ENCODE data around the gene PTGER2.

PTGER2 gene

DNA sequence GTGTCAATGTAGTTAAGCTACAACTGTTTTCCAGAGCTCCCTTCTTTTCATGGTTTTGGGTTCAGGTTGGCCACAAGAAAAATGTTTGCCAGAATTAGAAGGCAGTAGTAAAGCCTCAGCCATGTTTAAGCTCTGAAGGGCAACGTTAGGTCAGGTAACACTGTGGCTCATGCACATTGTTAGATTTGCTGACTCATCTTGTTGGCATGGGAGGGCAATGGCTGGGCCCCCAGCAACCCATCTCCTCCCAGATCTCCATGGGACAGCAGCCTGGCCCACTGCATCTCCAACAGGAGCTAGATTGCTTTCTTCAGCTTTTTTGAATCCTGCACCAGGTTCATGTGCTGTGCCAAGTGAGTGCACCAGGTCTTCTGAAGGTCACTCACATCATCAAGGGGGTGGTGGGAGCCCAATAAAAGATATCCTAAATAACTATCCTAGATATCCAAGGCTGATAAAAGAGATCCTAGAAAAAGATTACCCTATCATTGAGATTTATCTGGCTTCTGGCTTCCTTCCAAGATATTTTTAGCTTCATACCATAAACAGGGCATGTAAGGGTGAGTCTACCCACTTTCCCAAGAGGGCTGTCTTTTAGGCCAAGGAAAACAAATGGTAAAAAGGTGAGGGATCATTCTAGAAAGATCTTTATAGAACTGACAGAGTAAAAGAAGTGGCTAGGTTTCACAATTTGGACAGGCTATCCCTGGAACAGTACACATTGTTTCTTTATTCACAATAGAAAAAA lies 28.9 kb downstream of the PTGER2 start:
- H3K27ac ChIP-seq (ENCODE audit: low read depth, low read length) = no peak overlapping the region
- no peak overlapping the region for H3K4me3 ChIP-seq (ENCODE audit: low read depth, low read length)
- H3K9me3 ChIP-seq (ENCODE audit: control insufficient read depth, insufficient read depth, low read depth, low read length) = no peaks in the 10 kb centered on the region
- H3K36me3 ChIP-seq (ENCODE audit: control insufficient read depth, insufficient read depth, low read length) = no peaks in the 10 kb centered on the region
- no peaks in the 10 kb centered on the region for H3K27me3 ChIP-seq (ENCODE audit: control insufficient read depth, insufficient read depth, low read length)
- no peaks in the 10 kb centered on the region for H3K4me1 ChIP-seq (ENCODE audit: control insufficient read depth, insufficient read depth, low read length)
- no peak overlapping the region for H3K9ac ChIP-seq (ENCODE audit: low read length)

DNA sequence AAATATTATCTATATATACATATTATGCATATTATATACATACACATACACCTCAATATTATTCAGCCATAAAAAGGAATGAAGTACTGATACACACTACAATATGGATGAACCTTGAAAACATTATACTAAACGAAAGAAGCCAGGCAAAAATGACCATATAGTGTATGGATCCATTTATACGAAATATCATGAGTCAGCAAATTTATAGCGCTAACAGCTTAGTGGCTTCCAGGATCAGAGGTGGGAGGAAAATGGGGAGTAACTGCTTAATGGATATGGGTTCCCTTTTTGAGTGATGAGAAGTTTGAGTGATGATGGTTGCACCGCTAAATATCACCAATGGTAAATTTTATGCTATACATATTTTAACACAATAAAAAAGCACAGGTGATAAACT lies 32.7 kb downstream of the PTGER2 start:
- Histone ChIP-seq H3K27ac (ENCODE audit: low read depth, low read length) (no peak overlapping the region), H3K4me1 (ENCODE audit: control insufficient read depth, insufficient read depth, low read length) (peaks cover 3% of the 10 kb centered on the region; the same call in 1 of the 2 replicates)

DNA sequence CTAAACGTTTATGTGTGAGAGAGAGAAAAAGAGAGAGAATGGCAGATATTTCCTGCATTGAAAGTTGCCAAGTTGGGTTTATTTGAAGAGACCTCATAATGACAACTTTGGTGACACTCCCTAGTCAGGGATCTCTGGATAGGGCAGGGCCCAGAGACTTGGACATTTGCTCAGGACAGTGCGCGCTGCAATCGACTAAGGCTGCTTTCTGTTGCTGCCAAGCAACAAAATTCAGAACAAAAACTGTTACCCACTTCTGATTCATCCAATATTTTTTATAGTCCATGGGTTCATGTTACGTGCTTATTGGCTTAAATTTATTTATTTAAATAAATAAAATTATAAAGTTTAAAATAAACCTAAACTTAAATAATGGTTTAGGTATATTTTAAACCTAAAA lies 34.2 kb downstream of the PTGER2 start:
- Histone ChIP-seq H3K9ac (ENCODE audit: low read length) (no peak overlapping the region), H3K4me1 (ENCODE audit: control insufficient read depth, insufficient read depth, low read length) (peaks cover 3% of the 10 kb centered on the region), H3K4me3 (ENCODE audit: low read depth, low read length) (no peak overlapping the region), H3K9me3 (ENCODE audit: control insufficient read depth, insufficient read depth, low read depth, low read length) (no peaks in the 10 kb centered on the region), H3K27me3 (ENCODE audit: control insufficient read depth, insufficient read depth, low read length) (no peaks in the 10 kb centered on the region), H3K27ac (ENCODE audit: low read depth, low read length) (no peak overlapping the region), H3K36me3 (ENCODE audit: control insufficient read depth, insufficient read depth, low read length) (no peaks in the 10 kb centered on the region)

More for the DNA sequence above, 32.7 kb downstream of the PTGER2 start:
- no peak overlapping the region for H3K9ac ChIP-seq (ENCODE audit: low read length)
- no peaks in the 10 kb centered on the region for H3K27me3 ChIP-seq (ENCODE audit: control insufficient read depth, insufficient read depth, low read length)
- H3K9me3 ChIP-seq (ENCODE audit: control insufficient read depth, insufficient read depth, low read depth, low read length) = no peaks in the 10 kb centered on the region
- no peak overlapping the region for H3K4me3 ChIP-seq (ENCODE audit: low read depth, low read length)
- no peaks in the 10 kb centered on the region for H3K36me3 ChIP-seq (ENCODE audit: control insufficient read depth, insufficient read depth, low read length)

DNA sequence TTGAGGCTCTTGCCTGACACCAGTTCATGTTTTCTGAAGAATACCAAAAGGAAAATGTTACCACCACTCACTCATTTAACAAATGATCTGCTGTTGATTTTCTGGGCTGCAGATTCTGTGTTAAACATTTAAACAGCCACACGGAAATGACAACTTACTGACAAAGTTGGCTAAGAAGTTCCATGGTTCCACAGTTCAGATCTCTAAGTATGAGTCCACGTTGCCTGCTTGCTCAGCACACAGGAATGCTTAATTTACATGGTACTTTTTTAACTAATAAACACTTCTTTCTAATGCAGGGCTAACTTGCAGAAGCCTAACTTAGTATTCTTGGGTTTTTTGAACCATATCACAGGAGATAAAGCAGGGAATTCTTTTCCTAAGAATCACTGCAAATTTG lies 34.7 kb downstream of the PTGER2 start:
- Histone ChIP-seq H3K4me1 (ENCODE audit: control insufficient read depth, insufficient read depth, low read length) (peaks cover 3% of the 10 kb centered on the region), H3K36me3 (ENCODE audit: control insufficient read depth, insufficient read depth, low read length) (no peaks in the 10 kb centered on the region), H3K4me3 (ENCODE audit: low read depth, low read length) (no peak overlapping the region), H3K9me3 (ENCODE audit: control insufficient read depth, insufficient read depth, low read depth, low read length) (no peaks in the 10 kb centered on the region), H3K27me3 (ENCODE audit: control insufficient read depth, insufficient read depth, low read length) (no peaks in the 10 kb centered on the region), H3K9ac (ENCODE audit: low read length) (no peak overlapping the region), H3K27ac (ENCODE audit: low read depth, low read length) (no peak overlapping the region)

DNA sequence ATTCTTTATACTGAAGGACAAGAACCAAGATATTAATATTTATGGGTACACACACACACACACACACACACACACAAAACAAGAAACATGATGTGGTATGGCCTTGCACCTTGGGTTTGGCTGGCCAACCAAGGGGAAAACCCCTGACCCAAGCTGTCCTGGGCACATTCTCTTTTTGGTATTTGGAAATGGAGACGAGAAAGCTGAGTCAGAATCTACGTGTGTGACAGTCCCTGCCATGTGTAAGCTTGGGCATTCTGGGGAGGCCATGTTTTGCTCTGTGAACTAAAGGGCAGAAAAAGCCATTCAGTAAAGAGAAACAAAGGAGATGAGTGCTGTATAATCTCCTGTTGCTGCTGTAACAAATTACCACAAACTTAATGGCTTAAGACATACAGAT lies 35.6 kb downstream of the PTGER2 start:
- H3K36me3 ChIP-seq (ENCODE audit: control insufficient read depth, insufficient read depth, low read length) = no peaks in the 10 kb centered on the region
- no peaks in the 10 kb centered on the region for H3K9me3 ChIP-seq (ENCODE audit: control insufficient read depth, insufficient read depth, low read depth, low read length)
- no peak overlapping the region for H3K27ac ChIP-seq (ENCODE audit: low read depth, low read length)
- H3K27me3 ChIP-seq (ENCODE audit: control insufficient read depth, insufficient read depth, low read length) = no peaks in the 10 kb centered on the region
- peaks cover 3% of the 10 kb centered on the region for H3K4me1 ChIP-seq (ENCODE audit: control insufficient read depth, insufficient read depth, low read length)
- no peak overlapping the region for H3K4me3 ChIP-seq (ENCODE audit: low read depth, low read length)
- H3K9ac ChIP-seq (ENCODE audit: low read length) = no peak overlapping the region

DNA sequence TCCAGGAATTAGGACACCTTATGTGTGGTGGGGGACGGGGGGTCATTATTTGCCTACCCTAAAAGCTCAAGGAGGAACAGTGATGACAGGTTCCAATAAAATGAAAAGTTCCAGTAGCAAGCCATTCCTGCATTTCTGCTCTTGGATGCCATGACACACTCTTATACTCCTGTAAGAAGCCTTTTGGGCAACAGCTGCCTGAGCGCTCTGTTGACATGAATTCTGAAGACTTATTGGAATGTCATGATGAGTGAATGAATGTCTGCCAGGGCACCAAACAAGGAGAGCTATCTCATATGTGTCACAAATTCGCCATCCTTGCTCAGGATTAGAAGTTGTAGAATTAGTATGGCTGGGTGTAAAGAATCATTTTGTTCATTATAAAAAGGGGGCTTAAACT lies 36.3 kb downstream of the PTGER2 start:
- Histone ChIP-seq H3K36me3 (ENCODE audit: control insufficient read depth, insufficient read depth, low read length) (no peaks in the 10 kb centered on the region), H3K9ac (ENCODE audit: low read length) (no peak overlapping the region), H3K4me1 (ENCODE audit: control insufficient read depth, insufficient read depth, low read length) (peaks cover 3% of the 10 kb centered on the region), H3K27me3 (ENCODE audit: control insufficient read depth, insufficient read depth, low read length) (no peaks in the 10 kb centered on the region), H3K9me3 (ENCODE audit: control insufficient read depth, insufficient read depth, low read depth, low read length) (no peaks in the 10 kb centered on the region), H3K27ac (ENCODE audit: low read depth, low read length) (no peak overlapping the region), H3K4me3 (ENCODE audit: low read depth, low read length) (no peak overlapping the region)

DNA sequence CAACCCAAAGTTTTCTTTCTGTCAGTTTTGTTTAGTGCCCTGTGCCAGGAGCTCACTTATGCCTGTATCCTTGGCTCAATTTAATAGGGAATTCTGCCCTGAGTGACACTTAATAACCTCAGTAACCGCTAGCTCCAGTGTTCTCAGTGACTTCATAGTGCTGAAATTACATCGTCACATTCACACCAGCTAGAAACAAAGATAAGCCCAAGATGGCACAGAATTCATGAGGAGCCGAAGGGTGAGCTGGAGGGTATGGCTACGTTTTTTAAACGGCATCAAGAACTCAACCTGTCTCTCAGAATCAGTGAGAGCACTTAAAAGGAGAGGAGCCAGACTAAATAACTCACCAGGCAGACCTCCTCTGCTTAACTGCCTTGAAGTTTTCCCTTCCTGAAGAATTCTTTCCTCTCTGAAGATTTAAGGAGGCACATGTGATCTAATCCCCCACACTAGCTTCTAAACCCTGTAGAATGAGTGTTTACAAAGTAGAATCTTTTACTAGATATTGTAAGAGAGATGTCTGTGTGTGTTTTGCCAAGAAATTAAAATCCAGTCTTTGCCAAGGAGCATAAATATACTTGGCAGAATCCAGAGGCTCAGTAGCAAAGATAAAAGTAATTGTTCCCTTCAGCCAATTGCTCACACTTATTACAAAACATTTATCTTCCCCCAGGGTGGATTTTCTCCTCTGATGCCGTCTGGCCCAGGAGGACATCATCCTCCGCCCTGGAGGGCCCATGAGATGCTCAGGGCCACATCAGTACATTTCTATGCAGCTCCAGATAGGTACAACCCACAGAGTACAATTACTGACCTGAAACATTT lies 37.3 kb downstream of the PTGER2 start:
- Histone ChIP-seq H3K36me3 (ENCODE audit: control insufficient read depth, insufficient read depth, low read length) (no peaks in the 10 kb centered on the region), H3K9ac (ENCODE audit: low read length) (no peak overlapping the region), H3K4me1 (ENCODE audit: control insufficient read depth, insufficient read depth, low read length) (peaks cover 3% of the 10 kb centered on the region), H3K4me3 (ENCODE audit: low read depth, low read length) (no peak overlapping the region), H3K9me3 (ENCODE audit: control insufficient read depth, insufficient read depth, low read depth, low read length) (no peaks in the 10 kb centered on the region), H3K27ac (ENCODE audit: low read depth, low read length) (no peak overlapping the region), H3K27me3 (ENCODE audit: control insufficient read depth, insufficient read depth, low read length) (no peaks in the 10 kb centered on the region)

DNA sequence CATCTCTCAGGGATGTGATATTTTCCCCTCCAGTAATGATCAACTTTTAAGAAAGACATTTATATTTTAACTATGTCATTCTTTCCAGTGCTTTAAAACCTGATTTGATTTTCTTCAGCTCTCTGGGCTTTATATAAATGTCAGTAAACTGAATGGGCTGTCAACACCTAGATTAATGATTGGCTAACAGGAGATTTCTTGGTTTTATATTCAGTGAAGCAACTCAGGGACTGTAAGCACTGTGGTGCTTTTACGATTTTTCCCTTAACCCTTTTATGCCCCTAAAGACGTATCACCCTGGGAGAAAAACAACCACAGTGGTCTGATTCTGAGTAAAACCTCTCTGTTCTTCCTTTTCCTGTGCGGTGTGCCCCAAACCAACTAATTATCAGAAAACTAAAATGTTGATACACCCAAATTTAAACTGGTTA lies 38.0 kb downstream of the PTGER2 start:
- no peak overlapping the region for H3K27ac ChIP-seq (ENCODE audit: low read depth, low read length)
- H3K9ac ChIP-seq (ENCODE audit: low read length) = no peak overlapping the region

DNA sequence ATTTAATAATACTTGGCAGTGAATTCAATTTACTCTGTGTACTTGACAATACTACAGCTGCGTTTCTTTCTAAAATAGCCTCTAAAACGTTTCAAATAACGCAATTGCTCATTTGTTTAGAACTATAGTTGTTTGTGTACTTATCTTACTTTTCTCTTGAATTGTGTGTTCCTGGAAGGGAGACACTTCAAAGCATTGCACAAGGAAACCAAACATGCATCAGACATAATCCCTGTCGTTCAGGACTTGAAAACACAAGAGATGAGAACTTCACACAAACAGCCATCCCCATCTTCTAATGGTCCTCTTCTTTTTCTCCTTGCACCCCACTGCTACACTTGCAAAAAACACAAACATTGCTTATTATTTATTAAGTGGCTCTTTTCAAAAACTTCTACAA lies 38.5 kb downstream of the PTGER2 start:
- Histone ChIP-seq H3K4me3 (ENCODE audit: low read depth, low read length) (no peak overlapping the region), H3K36me3 (ENCODE audit: control insufficient read depth, insufficient read depth, low read length) (no peaks in the 10 kb centered on the region), H3K4me1 (ENCODE audit: control insufficient read depth, insufficient read depth, low read length) (peaks cover 3% of the 10 kb centered on the region), H3K27ac (ENCODE audit: low read depth, low read length) (no peak overlapping the region), H3K9me3 (ENCODE audit: control insufficient read depth, insufficient read depth, low read depth, low read length) (no peaks in the 10 kb centered on the region), H3K27me3 (ENCODE audit: control insufficient read depth, insufficient read depth, low read length) (no peaks in the 10 kb centered on the region), H3K9ac (ENCODE audit: low read length) (no peak overlapping the region)

More for the DNA sequence above, 38.0 kb downstream of the PTGER2 start:
- Histone ChIP-seq H3K9me3 (ENCODE audit: control insufficient read depth, insufficient read depth, low read depth, low read length) (no peaks in the 10 kb centered on the region), H3K36me3 (ENCODE audit: control insufficient read depth, insufficient read depth, low read length) (no peaks in the 10 kb centered on the region), H3K27me3 (ENCODE audit: control insufficient read depth, insufficient read depth, low read length) (no peaks in the 10 kb centered on the region), H3K4me3 (ENCODE audit: low read depth, low read length) (no peak overlapping the region), H3K4me1 (ENCODE audit: control insufficient read depth, insufficient read depth, low read length) (peaks cover 3% of the 10 kb centered on the region)

DNA sequence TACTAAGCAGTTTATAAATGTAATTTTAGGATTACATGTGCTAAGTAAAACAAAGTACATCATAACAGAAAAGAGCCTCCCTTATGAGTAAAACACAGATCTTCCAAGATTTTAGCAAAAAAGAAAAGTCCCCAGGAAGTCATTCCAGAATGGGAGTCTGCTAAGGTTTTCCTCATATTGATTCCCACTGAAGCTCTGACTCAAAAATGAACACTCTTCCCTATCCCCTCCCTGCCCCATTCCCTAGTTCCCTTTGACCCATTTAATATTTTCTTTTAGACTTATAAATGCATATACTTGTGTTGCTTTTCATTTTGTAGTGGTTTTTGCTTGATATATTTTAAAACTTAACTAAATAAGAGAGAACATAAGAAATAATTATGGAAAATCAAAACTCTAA lies 40.1 kb downstream of the PTGER2 start:
- H3K4me1 ChIP-seq (ENCODE audit: control insufficient read depth, insufficient read depth, low read length) = no peaks in the 10 kb centered on the region; the same call in 1 of the 2 replicates
- no peaks in the 10 kb centered on the region for H3K27me3 ChIP-seq (ENCODE audit: control insufficient read depth, insufficient read depth, low read length)
- H3K27ac ChIP-seq (ENCODE audit: low read depth, low read length) = no peak overlapping the region
- H3K36me3 ChIP-seq (ENCODE audit: control insufficient read depth, insufficient read depth, low read length) = no peaks in the 10 kb centered on the region
- no peaks in the 10 kb centered on the region for H3K9me3 ChIP-seq (ENCODE audit: control insufficient read depth, insufficient read depth, low read depth, low read length)
- H3K4me3 ChIP-seq (ENCODE audit: low read depth, low read length) = no peak overlapping the region
- H3K9ac ChIP-seq (ENCODE audit: low read length) = no peak overlapping the region

DNA sequence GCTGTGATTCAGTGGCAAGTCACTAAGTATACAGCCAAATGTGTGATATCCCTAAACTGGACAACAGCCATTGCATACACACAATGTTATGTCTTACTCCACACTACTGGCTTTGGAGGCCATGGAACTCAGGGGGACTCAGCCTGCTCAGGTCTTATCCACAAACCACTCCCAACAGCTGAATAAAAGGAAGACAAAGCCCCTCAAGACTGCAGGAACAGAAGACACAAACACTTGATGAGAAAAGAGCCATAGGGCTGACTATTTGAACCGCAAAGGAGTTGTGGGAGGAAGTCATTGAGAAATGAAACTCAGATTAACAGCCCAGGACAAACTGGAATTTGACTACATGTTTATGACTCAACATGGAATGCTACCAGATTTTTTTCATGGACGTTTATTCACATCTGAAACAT lies 40.9 kb downstream of the PTGER2 start:
- no peaks in the 10 kb centered on the region for H3K27me3 ChIP-seq (ENCODE audit: control insufficient read depth, insufficient read depth, low read length)

More for the DNA sequence above, 40.9 kb downstream of the PTGER2 start:
- H3K27ac ChIP-seq (ENCODE audit: low read depth, low read length) = no peak overlapping the region
- no peak overlapping the region for H3K4me3 ChIP-seq (ENCODE audit: low read depth, low read length)
- H3K4me1 ChIP-seq (ENCODE audit: control insufficient read depth, insufficient read depth, low read length) = no peaks in the 10 kb centered on the region; the same call in 1 of the 2 replicates
- no peaks in the 10 kb centered on the region for H3K9me3 ChIP-seq (ENCODE audit: control insufficient read depth, insufficient read depth, low read depth, low read length)
- no peaks in the 10 kb centered on the region for H3K36me3 ChIP-seq (ENCODE audit: control insufficient read depth, insufficient read depth, low read length)
- no peak overlapping the region for H3K9ac ChIP-seq (ENCODE audit: low read length)
